Hepatocyte (in vitro differentiated cells): ENCODE data around the gene GPHN. TPM values are rescaled to one million over a fixed set of nuclear protein-coding genes. Genes with fewer than 3 reads are reported as not detected.

ENCODE experiments used
- DNase-seq: peaks from one replicate; pipeline ENCODE4 v3.0.0-alpha.2; 2016; ENCODE audit warnings: low spot score
- H2AFZ ChIP-seq: fragments of 200-600 bp; sonication (generic); 2 replicates; pipeline ENCODE4 v1.6.0; 2016; ENCODE audit warnings: antibody characterized with exemption, mild to moderate bottlenecking
- H3K27ac ChIP-seq: fragments of 200-600 bp; sonication (generic); 2 replicates; pipeline ENCODE4 v1.5.1; 2016; ENCODE audit warnings: mild to moderate bottlenecking
- H3K27me3 ChIP-seq: fragments of 200-600 bp; sonication (generic); 2 replicates; pipeline ENCODE4 v1.6.1; 2016
- H3K36me3 ChIP-seq: fragments of 200-600 bp; sonication (generic); replicated peaks from 2 replicates; pipeline ENCODE4 v1.5.1; 2016; ENCODE audit warnings: low read depth; ENCODE audit not compliant: insufficient read depth
- H3K4me1 ChIP-seq: fragments of 200-600 bp; sonication (generic); 2 replicates; pipeline ENCODE4 v1.5.1; 2016; ENCODE audit warnings: mild to moderate bottlenecking, moderate library complexity; ENCODE audit not compliant: insufficient read depth
- H3K4me2 ChIP-seq: fragments of 200-600 bp; sonication (generic); 2 replicates; pipeline ENCODE4 v1.6.0; 2016
- H3K4me3 ChIP-seq: fragments of 200-600 bp; sonication (generic); 2 replicates; pipeline ENCODE4 v1.5.1; 2016; ENCODE audit warnings: mild to moderate bottlenecking
- H3K79me2 ChIP-seq: fragments of 200-600 bp; sonication (generic); 2 replicates; pipeline ENCODE4 v1.6.0; 2017; ENCODE audit warnings: mild to moderate bottlenecking
- H3K9me2 ChIP-seq: fragments of 200-600 bp; sonication (generic); replicated peaks from 2 replicates; pipeline ENCODE4 v1.6.0; 2017; ENCODE audit warnings: mild to moderate bottlenecking; ENCODE audit not compliant: insufficient read depth
- H3K9me3 ChIP-seq: fragments of 200-600 bp; sonication (generic); 2 replicates; pipeline ENCODE4 v1.5.1; 2016; ENCODE audit warnings: low read depth, mild to moderate bottlenecking
- H4K20me1 ChIP-seq: fragments of 200-600 bp; sonication (generic); 2 replicates; pipeline ENCODE4 v1.6.0; 2016; ENCODE audit warnings: mild to moderate bottlenecking; ENCODE audit not compliant: insufficient read depth, poor library complexity, severe bottlenecking
- CTCF ChIP-seq: fragments of 200-600 bp; sonication (generic); IDR thresholded peaks from 2 replicates; pipeline ENCODE4 v1.5.1; 2016; ENCODE audit warnings: antibody characterized with exemption, mild to moderate bottlenecking; ENCODE audit not compliant: poor library complexity
- EZH2 ChIP-seq: fragments of 200-600 bp; sonication (generic); IDR thresholded peaks from 2 replicates; pipeline ENCODE4 v1.6.1; 2016; ENCODE audit warnings: antibody characterized with exemption, mild to moderate bottlenecking, borderline replicate concordance
- EZH2phosphoT487 ChIP-seq: fragments of 200-600 bp; sonication (generic); IDR thresholded peaks from one replicate; pipeline ENCODE4 v1.6.1; 2018; ENCODE audit warnings: antibody characterized with exemption, mild to moderate bottlenecking, low read depth, moderate library complexity; ENCODE audit not compliant: unreplicated experiment, severe bottlenecking
- WGBS: methylation state at CpG from one replicate; pipeline ENCODE4 v1.1.6; 2016; ENCODE audit warnings: low lambda C conversion rate; ENCODE audit errors: missing lambda C conversion rate; 5-methylcytosine and 5-hydroxymethylcytosine counted together
- polyA plus RNA-seq: library from polyadenylated mRNA; unstranded; fragments of >200 nt; fragmentation: Nextera tagmentation; extraction: Ambion mirVana; gene quantifications from 2 replicates; pipeline ENCODE4 v1.2.1, GENCODE V29; 2016
- total RNA-seq: library from RNA; depleted of rRNA; stranded (reverse); fragments of >200 nt; gene quantifications from 2 replicates; pipeline ENCODE4 v1.2.3, GENCODE V29; 2014

GPHN gene
- total and polyA plus RNA-seq, 2 experiments from 2014 or later = 9.3 to 10.7 TPM

DNA sequence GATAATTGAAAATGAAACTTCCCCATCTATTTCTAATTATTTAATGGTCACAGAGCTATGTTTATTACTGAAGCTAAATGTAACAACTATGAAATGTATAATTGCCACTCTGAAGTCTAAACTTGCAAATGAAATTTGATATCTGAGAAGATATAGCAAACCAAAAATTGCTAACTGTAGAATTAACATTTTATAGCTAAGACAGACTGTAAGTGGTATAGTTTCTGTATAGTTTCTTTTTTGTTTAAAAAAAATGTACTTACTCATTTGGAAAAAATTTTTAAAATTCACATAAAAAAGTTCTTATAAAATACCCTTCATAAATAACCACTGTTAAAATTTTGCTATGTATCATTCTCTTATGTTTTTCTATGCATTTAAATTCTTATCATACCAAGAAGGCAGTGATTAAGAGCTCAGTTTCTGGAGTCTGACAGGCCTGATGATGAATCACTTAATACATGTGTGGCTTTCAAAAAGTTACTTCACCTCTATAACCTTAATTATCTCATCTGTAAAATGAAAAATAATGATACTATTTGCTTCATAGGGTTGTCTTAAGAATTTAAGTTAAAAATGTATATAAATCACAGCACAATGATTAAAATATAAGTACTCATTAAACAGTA, 466.6 kb downstream of the GPHN start:
- Histone ChIP-seq H3K9me2 (no peaks in the 10 kb centered on the region), H3K4me1 (no peaks in the 10 kb centered on the region), H2AFZ (no peak overlapping the region), H3K9me3 (no peaks in the 10 kb centered on the region), H3K27me3 (no peaks in the 10 kb centered on the region), H3K4me3 (no peak overlapping the region), H4K20me1 (no peaks in the 10 kb centered on the region), H3K36me3 (no peaks in the 10 kb centered on the region), H3K4me2 (no peak overlapping the region), H3K79me2 (no peaks in the 10 kb centered on the region), H3K27ac (no peak overlapping the region)
- TF ChIP-seq EZH2phosphoT487 (no peak), EZH2 (no peak), CTCF (no peak)
- DNase-seq = no peak

DNA sequence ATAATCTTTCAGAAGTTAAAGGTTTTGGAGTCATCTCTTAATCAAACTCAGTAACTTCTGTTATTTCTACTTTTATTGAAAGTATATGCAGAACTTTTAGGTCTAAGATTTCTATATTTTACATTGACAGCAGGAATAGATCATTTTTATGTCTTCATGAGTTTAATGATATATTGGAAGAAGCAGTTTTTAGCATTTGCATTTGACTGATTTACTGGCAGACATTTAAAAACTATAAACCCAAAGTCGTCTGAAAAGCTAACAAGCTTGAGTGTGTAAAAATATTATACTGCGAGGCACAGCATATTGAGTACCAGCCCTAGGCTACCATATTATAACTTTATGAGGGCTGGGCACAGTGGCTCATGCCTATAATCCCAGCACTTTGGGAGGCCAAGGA, 467.3 kb downstream of the GPHN start:
- no peak overlapping the region for H3K4me2 ChIP-seq
- H2AFZ ChIP-seq = no peak overlapping the region
- H4K20me1 ChIP-seq = no peaks in the 10 kb centered on the region
- H3K4me1 ChIP-seq = no peaks in the 10 kb centered on the region
- 66% methylated on average over 2 of the region's 2 CpGs for WGBS
- TF ChIP-seq CTCF = no peak
- no peak for TF ChIP-seq EZH2
- no peak for TF ChIP-seq EZH2phosphoT487
- no peaks in the 10 kb centered on the region for H3K9me2 ChIP-seq
- no peak for DNase-seq
- H3K9me3 ChIP-seq = no peaks in the 10 kb centered on the region
- H3K36me3 ChIP-seq = no peaks in the 10 kb centered on the region
- H3K79me2 ChIP-seq = no peaks in the 10 kb centered on the region
- H3K27ac ChIP-seq = no peak overlapping the region
- H3K4me3 ChIP-seq = no peak overlapping the region
- no peaks in the 10 kb centered on the region for H3K27me3 ChIP-seq

DNA sequence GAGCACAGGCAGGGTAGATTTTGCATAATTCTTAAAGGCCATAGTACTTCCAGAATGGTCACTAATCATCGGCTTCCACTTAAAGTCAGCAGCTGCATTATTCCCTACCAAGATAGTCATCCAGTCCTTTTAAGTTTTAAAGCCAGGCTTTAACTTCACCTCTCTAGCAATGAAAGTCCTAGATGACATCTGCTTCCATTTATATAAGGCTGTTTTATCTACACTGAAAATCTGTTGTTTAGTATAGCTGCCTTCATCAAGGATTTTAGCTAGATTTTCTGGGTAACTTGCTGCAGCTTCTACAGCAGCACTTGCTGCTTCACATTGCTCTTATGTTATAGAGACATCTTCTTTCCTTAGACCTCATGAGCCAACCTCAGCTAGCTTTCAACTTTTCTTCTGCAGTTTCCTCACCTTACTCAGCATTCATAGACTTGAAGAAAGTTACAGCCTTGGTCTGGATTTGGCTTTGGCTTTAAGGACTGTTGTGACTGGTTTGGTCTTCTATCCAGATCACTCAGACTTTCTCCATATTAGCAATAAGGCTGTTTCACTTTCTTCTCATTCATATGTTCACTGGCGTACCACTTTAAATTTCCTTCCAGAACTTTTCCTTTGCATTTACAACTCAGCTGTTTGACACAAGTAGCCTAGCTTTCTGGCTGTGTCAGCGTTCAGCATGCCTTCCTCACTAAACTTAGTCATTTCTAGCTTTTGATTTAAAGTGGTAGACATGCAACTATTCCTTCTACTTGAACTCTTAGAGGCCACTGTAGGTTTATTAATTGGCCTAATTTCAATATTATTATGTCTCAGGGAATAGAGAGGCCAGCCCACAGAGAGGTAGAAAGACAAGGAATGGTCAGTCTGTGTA, 471.4 kb downstream of the GPHN start:
- Histone ChIP-seq H3K9me2 (no peaks in the 10 kb centered on the region), H3K36me3 (no peaks in the 10 kb centered on the region), H3K4me1 (no peaks in the 10 kb centered on the region), H3K9me3 (no peaks in the 10 kb centered on the region), H3K27me3 (no peaks in the 10 kb centered on the region), H3K4me2 (no peak overlapping the region), H4K20me1 (no peaks in the 10 kb centered on the region), H2AFZ (no peak overlapping the region), H3K4me3 (no peak overlapping the region), H3K79me2 (no peaks in the 10 kb centered on the region), H3K27ac (no peak overlapping the region)
- TF ChIP-seq EZH2phosphoT487 (no peak), CTCF (no peak), EZH2 (no peak)
- 64% methylated on average over 3 of the region's 3 CpGs for WGBS
- DNase-seq = no peak
